ENCODE measurements around the gene AP1S1.
"Not testable (repeated sequence)": the region's sequence is repeated elsewhere in the genome, so short reads cannot be mapped to it uniquely, and the experiment has no call there.

The AP1S1 gene

GRCh38 chr7:101108961-101109360, 45.3 kb upstream of the AP1S1 start:
- Histone ChIP-seq H4K5ac (ENCODE audit: low read length) (no peak overlapping the region), H3K9ac (ENCODE audit: low read length) (no peak overlapping the region), H2BK15ac (replicated peaks; ENCODE audit: low read depth) (no peak overlapping the region), H2BK5ac (ENCODE audit: low read length) (no peak overlapping the region), H3K79me2 (ENCODE audit: control insufficient read depth, insufficient read depth, low read length) (no peaks in the 10 kb centered on the region), H2AK5ac (ENCODE audit: low read length) (no peak overlapping the region), H3K4me1 (ENCODE audit: control insufficient read depth, low read depth, low read length) (no peaks in the 10 kb centered on the region), H3K27me3 (ENCODE audit: insufficient read depth, low read length, poor library complexity) (no peaks in the 10 kb centered on the region), H3K79me1 (ENCODE audit: low read length) (no peaks in the 10 kb centered on the region), H3K56ac (ENCODE audit: low read length) (no peak overlapping the region), H3K36me3 (ENCODE audit: control insufficient read depth, insufficient read depth, low read length) (no peaks in the 10 kb centered on the region), H3K27ac (ENCODE audit: low read depth, low read length) (no peak overlapping the region), H3K4me2 (ENCODE audit: low read length) (no peak overlapping the region), H4K8ac (ENCODE audit: low read depth, low read length) (no peak overlapping the region), H3K18ac (ENCODE audit: low read length) (no peak overlapping the region), H2BK120ac (ENCODE audit: low read depth, low read length) (no peak overlapping the region), H3K23ac (ENCODE audit: low read length) (no peak overlapping the region), H3K4me3 (ENCODE audit: low read length) (no peak overlapping the region), H3K4ac (ENCODE audit: low read depth, low read length) (no peak overlapping the region)
- DNase-seq, result no peak
- no CpG with 5 or more reads among the region's 7 CpGs for WGBS (ENCODE audit: extremely low coverage, insufficient coverage, low lambda C conversion rate)

- H3K79me1 ChIP-seq (ENCODE audit: low read length), result no peaks in the 10 kb centered on the region
- DNase-seq, result no peak
- no peak overlapping the region for H3K9ac ChIP-seq (ENCODE audit: low read length)
- H3K23ac ChIP-seq (ENCODE audit: low read length), result no peak overlapping the region
- H3K36me3 ChIP-seq (ENCODE audit: control insufficient read depth, insufficient read depth, low read length), result no peaks in the 10 kb centered on the region
- H3K27me3 ChIP-seq (ENCODE audit: insufficient read depth, low read length, poor library complexity), result no peaks in the 10 kb centered on the region
- H2BK120ac ChIP-seq (ENCODE audit: low read depth, low read length), result no peak overlapping the region
- H3K79me2 ChIP-seq (ENCODE audit: control insufficient read depth, insufficient read depth, low read length), result no peaks in the 10 kb centered on the region
- no peak overlapping the region for H3K18ac ChIP-seq (ENCODE audit: low read length)
- no peak overlapping the region for H3K4ac ChIP-seq (ENCODE audit: low read depth, low read length)
- H4K8ac ChIP-seq (ENCODE audit: low read depth, low read length), result no peak overlapping the region
- no peak overlapping the region for H2BK5ac ChIP-seq (ENCODE audit: low read length)
- no peak overlapping the region for H2BK15ac ChIP-seq (replicated peaks; ENCODE audit: low read depth)
- no CpG with 5 or more reads among the region's 6 CpGs for WGBS (ENCODE audit: extremely low coverage, insufficient coverage, low lambda C conversion rate)
- no peak overlapping the region for H3K27ac ChIP-seq (ENCODE audit: low read depth, low read length)
- H4K5ac ChIP-seq (ENCODE audit: low read length), result no peak overlapping the region
- H3K56ac ChIP-seq (ENCODE audit: low read length), result no peak overlapping the region
- no peaks in the 10 kb centered on the region for H3K4me1 ChIP-seq (ENCODE audit: control insufficient read depth, low read depth, low read length)
- H3K4me2 ChIP-seq (ENCODE audit: low read length), result no peak overlapping the region
- H2AK5ac ChIP-seq (ENCODE audit: low read length), result no peak overlapping the region
- H3K4me3 ChIP-seq (ENCODE audit: low read length), result no peak overlapping the region
These were observed 44.9 kb upstream of the AP1S1 start for GRCh38 chr7:101109368-101109767.

GRCh38 chr7:101111261-101111660, 43.0 kb upstream of the AP1S1 start:
- no peak overlapping the region for H3K4me3 ChIP-seq (ENCODE audit: low read length)
- H3K27ac ChIP-seq (ENCODE audit: low read depth, low read length), result no peak overlapping the region
- H3K56ac ChIP-seq (ENCODE audit: low read length), result no peak overlapping the region
- H3K4ac ChIP-seq (ENCODE audit: low read depth, low read length), result no peak overlapping the region
- H3K18ac ChIP-seq (ENCODE audit: low read length), result no peak overlapping the region
- no peak overlapping the region for H3K23ac ChIP-seq (ENCODE audit: low read length)
- no peak overlapping the region for H2BK15ac ChIP-seq (replicated peaks; ENCODE audit: low read depth)
- H3K79me2 ChIP-seq (ENCODE audit: control insufficient read depth, insufficient read depth, low read length), result no peaks in the 10 kb centered on the region
- H2BK120ac ChIP-seq (ENCODE audit: low read depth, low read length), result no peak overlapping the region
- H3K4me1 ChIP-seq (ENCODE audit: control insufficient read depth, low read depth, low read length), result no peaks in the 10 kb centered on the region
- DNase-seq, result no peak
- H3K4me2 ChIP-seq (ENCODE audit: low read length), result no peak overlapping the region
- no peak overlapping the region for H2AK5ac ChIP-seq (ENCODE audit: low read length)
- H3K36me3 ChIP-seq (ENCODE audit: control insufficient read depth, insufficient read depth, low read length), result no peaks in the 10 kb centered on the region
- H2BK5ac ChIP-seq (ENCODE audit: low read length), result no peak overlapping the region
- no peaks in the 10 kb centered on the region for H3K27me3 ChIP-seq (ENCODE audit: insufficient read depth, low read length, poor library complexity)
- no CpG with 5 or more reads among the region's 5 CpGs for WGBS (ENCODE audit: extremely low coverage, insufficient coverage, low lambda C conversion rate)
- H4K5ac ChIP-seq (ENCODE audit: low read length), result no peak overlapping the region
- H3K9ac ChIP-seq (ENCODE audit: low read length), result no peak overlapping the region
- H4K8ac ChIP-seq (ENCODE audit: low read depth, low read length), result no peak overlapping the region
- no peaks in the 10 kb centered on the region for H3K79me1 ChIP-seq (ENCODE audit: low read length)

GRCh38 chr7:101112233-101112632, 42.0 kb upstream of the AP1S1 start:
- no peak overlapping the region for H3K4me2 ChIP-seq (ENCODE audit: low read length)
- H3K4me1 ChIP-seq (ENCODE audit: control insufficient read depth, low read depth, low read length), result no peaks in the 10 kb centered on the region
- H3K79me1 ChIP-seq (ENCODE audit: low read length), result no peaks in the 10 kb centered on the region
- no CpG with 5 or more reads among the region's 11 CpGs for WGBS (ENCODE audit: extremely low coverage, insufficient coverage, low lambda C conversion rate)
- no peak overlapping the region for H2BK5ac ChIP-seq (ENCODE audit: low read length)
- H3K18ac ChIP-seq (ENCODE audit: low read length), result no peak overlapping the region
- H3K27me3 ChIP-seq (ENCODE audit: insufficient read depth, low read length, poor library complexity), result no peaks in the 10 kb centered on the region
- H2BK120ac ChIP-seq (ENCODE audit: low read depth, low read length), result no peak overlapping the region
- H2AK5ac ChIP-seq (ENCODE audit: low read length), result no peak overlapping the region
- no peaks in the 10 kb centered on the region for H3K79me2 ChIP-seq (ENCODE audit: control insufficient read depth, insufficient read depth, low read length)
- H3K56ac ChIP-seq (ENCODE audit: low read length), result no peak overlapping the region
- H3K9ac ChIP-seq (ENCODE audit: low read length), result no peak overlapping the region
- H3K4me3 ChIP-seq (ENCODE audit: low read length), result no peak overlapping the region
- H3K4ac ChIP-seq (ENCODE audit: low read depth, low read length), result no peak overlapping the region
- no peak overlapping the region for H2BK15ac ChIP-seq (replicated peaks; ENCODE audit: low read depth)
- no peak overlapping the region for H4K8ac ChIP-seq (ENCODE audit: low read depth, low read length)
- H4K5ac ChIP-seq (ENCODE audit: low read length), result no peak overlapping the region
- H3K36me3 ChIP-seq (ENCODE audit: control insufficient read depth, insufficient read depth, low read length), result no peaks in the 10 kb centered on the region
- H3K23ac ChIP-seq (ENCODE audit: low read length), result no peak overlapping the region
- no peak for DNase-seq
- H3K27ac ChIP-seq (ENCODE audit: low read depth, low read length), result no peak overlapping the region

GRCh38 chr7:101113140-101113539, 41.1 kb upstream of the AP1S1 start:
- not testable (repeated sequence) for DNase-seq; H3K18ac ChIP-seq (ENCODE audit: low read length); H3K27ac ChIP-seq (ENCODE audit: low read depth, low read length); H3K79me2 ChIP-seq (ENCODE audit: control insufficient read depth, insufficient read depth, low read length); H4K8ac ChIP-seq (ENCODE audit: low read depth, low read length); H2BK15ac ChIP-seq (replicated peaks; ENCODE audit: low read depth); H3K56ac ChIP-seq (ENCODE audit: low read length); H2AK5ac ChIP-seq (ENCODE audit: low read length); H3K9ac ChIP-seq (ENCODE audit: low read length); H2BK120ac ChIP-seq (ENCODE audit: low read depth, low read length); H3K4me2 ChIP-seq (ENCODE audit: low read length); H3K79me1 ChIP-seq (ENCODE audit: low read length); H3K27me3 ChIP-seq (ENCODE audit: insufficient read depth, low read length, poor library complexity); H2BK5ac ChIP-seq (ENCODE audit: low read length); H3K4me1 ChIP-seq (ENCODE audit: control insufficient read depth, low read depth, low read length); H3K4ac ChIP-seq (ENCODE audit: low read depth, low read length); H3K23ac ChIP-seq (ENCODE audit: low read length); H3K4me3 ChIP-seq (ENCODE audit: low read length); H4K5ac ChIP-seq (ENCODE audit: low read length); H3K36me3 ChIP-seq (ENCODE audit: control insufficient read depth, insufficient read depth, low read length)
- WGBS (ENCODE audit: extremely low coverage, insufficient coverage, low lambda C conversion rate), result no CpG with 5 or more reads among the region's 7 CpGs

- no peak for DNase-seq
- Histone ChIP-seq H3K4me2 (ENCODE audit: low read length) (no peak overlapping the region), H3K36me3 (ENCODE audit: control insufficient read depth, insufficient read depth, low read length) (no peaks in the 10 kb centered on the region), H3K9ac (ENCODE audit: low read length) (no peak overlapping the region), H3K18ac (ENCODE audit: low read length) (no peak overlapping the region), H4K8ac (ENCODE audit: low read depth, low read length) (no peak overlapping the region), H2BK15ac (replicated peaks; ENCODE audit: low read depth) (no peak overlapping the region), H3K4ac (ENCODE audit: low read depth, low read length) (no peak overlapping the region), H3K4me1 (ENCODE audit: control insufficient read depth, low read depth, low read length) (no peaks in the 10 kb centered on the region), H3K56ac (ENCODE audit: low read length) (no peak overlapping the region), H2BK120ac (ENCODE audit: low read depth, low read length) (no peak overlapping the region), H3K79me2 (ENCODE audit: control insufficient read depth, insufficient read depth, low read length) (no peaks in the 10 kb centered on the region), H3K4me3 (ENCODE audit: low read length) (no peak overlapping the region), H4K5ac (ENCODE audit: low read length) (no peak overlapping the region), H3K23ac (ENCODE audit: low read length) (no peak overlapping the region), H3K27me3 (ENCODE audit: insufficient read depth, low read length, poor library complexity) (no peaks in the 10 kb centered on the region), H2AK5ac (ENCODE audit: low read length) (no peak overlapping the region), H3K79me1 (ENCODE audit: low read length) (no peaks in the 10 kb centered on the region), H3K27ac (ENCODE audit: low read depth, low read length) (no peak overlapping the region), H2BK5ac (ENCODE audit: low read length) (no peak overlapping the region)
- no CpG with 5 or more reads among the region's 11 CpGs for WGBS (ENCODE audit: extremely low coverage, insufficient coverage, low lambda C conversion rate)
These were observed 40.4 kb upstream of the AP1S1 start for GRCh38 chr7:101113836-101114235.
